Cardiac fibroblast (primary cell): Measurements from ENCODE around the gene LRIG1.

Experiments
- DNase-seq, 2 donors: peaks; one replicate each; pipeline versions ENCODE4 v3.0.0 to v3.0.0-alpha.2; 2010; ENCODE audit warnings: low read depth in 2 of 2
- H3K4me3 ChIP-seq, 2 donors: replicated peaks in 1 of 2; 1 replicate in 1 of 2; 2 replicates in 1 of 2; pipeline ENCODE4 v1.5.1; 2011; ENCODE audit warnings: low read depth in 2 of 2, low read length in 2 of 2, mild to moderate bottlenecking in 2 of 2, moderate library complexity in 1 of 2
- CTCF ChIP-seq: IDR thresholded peaks from one replicate; pipeline ENCODE4 v1.5.1; 2011; ENCODE audit warnings: low read depth, mild to moderate bottlenecking, low read length, inconsistent platforms

The LRIG1 gene

GRCh38 chr3:66472313-66473134 lies 28.3 kb downstream of the LRIG1 start:
- no peak for TF ChIP-seq CTCF
- no peak overlapping the region for H3K4me3 ChIP-seq
- peak; percentile 47 to 92 for DNase-seq

- H3K4me3 ChIP-seq = no peak overlapping the region
- DNase-seq = no peak
- no peak for TF ChIP-seq CTCF
Measured at GRCh38 chr3:66470956-66471686, 29.7 kb downstream of the LRIG1 start.

- no peak for TF ChIP-seq CTCF
- H3K4me3 ChIP-seq = no peak overlapping the region
- DNase-seq = no peak
Measured at GRCh38 chr3:66470285-66470684, 30.5 kb downstream of the LRIG1 start.

DNA sequence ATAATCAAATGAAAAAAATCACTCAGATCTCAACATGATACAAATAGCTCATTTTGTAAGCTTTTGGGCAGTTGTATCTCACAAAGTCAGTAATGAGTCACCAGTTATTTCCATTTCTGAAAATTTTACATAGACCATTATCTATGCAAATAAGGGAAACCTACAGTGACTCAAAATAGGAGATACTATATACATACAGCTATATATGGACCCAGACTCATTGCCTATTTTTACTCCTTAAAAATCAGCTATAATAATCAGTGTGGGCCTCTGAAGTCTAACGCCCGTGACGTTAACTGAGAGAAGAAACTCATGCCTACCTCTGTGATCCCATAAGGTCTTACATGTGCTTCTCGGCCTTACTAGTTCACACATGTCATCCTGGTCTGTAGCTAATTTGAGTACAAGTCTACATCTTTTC lies 31.6 kb downstream of the LRIG1 start:
- DNase-seq = peak in 1 of 2 donors; percentile 69

GRCh38 chr3:66467996-66468735 lies 32.7 kb downstream of the LRIG1 start:
- H3K4me3 ChIP-seq = no peak overlapping the region
- no peak for TF ChIP-seq CTCF
- peak; percentile 41 to 65 for DNase-seq

More for the DNA sequence above, 31.6 kb downstream of the LRIG1 start:
- no peak for TF ChIP-seq CTCF
- no peak overlapping the region for H3K4me3 ChIP-seq

DNA sequence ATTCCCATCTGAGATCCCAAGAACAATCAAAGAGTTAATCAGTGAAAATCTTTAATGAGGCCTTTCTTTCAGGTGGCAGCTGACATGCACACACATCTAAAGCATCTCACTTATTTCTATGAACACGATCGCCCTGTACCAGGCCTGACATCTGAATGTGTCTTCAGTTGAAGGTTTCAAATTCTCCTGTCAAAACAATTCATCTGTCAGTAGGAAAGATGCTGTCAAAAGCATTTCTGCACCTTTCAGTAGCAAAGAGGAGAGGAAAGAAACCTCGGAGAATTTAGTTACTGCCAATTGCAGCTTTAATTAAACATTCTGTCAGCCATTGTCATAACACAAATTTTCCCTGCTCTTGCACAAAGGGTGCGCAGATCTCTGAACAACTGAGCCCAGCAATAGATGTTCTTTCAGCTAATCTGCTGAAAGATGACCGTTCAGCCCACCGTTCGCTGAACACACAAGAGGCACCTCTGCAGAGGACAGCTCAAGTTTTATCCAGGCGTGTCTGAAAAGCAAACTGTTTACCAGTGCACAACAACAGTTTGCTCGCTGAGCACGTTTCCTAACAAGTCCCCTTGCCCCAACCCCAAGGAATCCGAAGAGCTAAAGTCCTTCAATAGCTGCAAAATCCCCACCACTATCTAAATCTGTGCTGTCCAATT lies 34.1 kb downstream of the LRIG1 start:
- no peak overlapping the region for H3K4me3 ChIP-seq
- no peak for TF ChIP-seq CTCF
- no peak for DNase-seq
